Superior temporal gyrus (tissue), 1 donor: ENCODE measurements around the gene TSBP1.
"Not testable (repeated sequence)": the region's sequence is repeated elsewhere in the genome, so short reads cannot be mapped to it uniquely, and the experiment has no call there.

Source experiments
- DNase-seq: peaks from one replicate; pipeline ENCODE4 v3.0.0-alpha.2; 2016; ENCODE audit errors: extremely low spot score

TSBP1 gene

GRCh38 chr6:32375739-32376529, 4.2 kb upstream of the TSBP1 start:
- no peak for DNase-seq

- no peak for DNase-seq
These were observed 474 bp downstream of the TSBP1 start for GRCh38 chr6:32371229-32371628.

GRCh38 chr6:32370505-32370904, 1.2 kb downstream of the TSBP1 start:
- no peak for DNase-seq

- no peak for DNase-seq
These were observed 2.0 kb downstream of the TSBP1 start for GRCh38 chr6:32369660-32370059.

GRCh38 chr6:32367644-32368043, 4.1 kb downstream of the TSBP1 start:
- DNase-seq, result no peak

GRCh38 chr6:32359225-32359624, 12.5 kb downstream of the TSBP1 start:
- not testable (repeated sequence) for DNase-seq

- DNase-seq, result not testable (repeated sequence)
These were observed 13.2 kb downstream of the TSBP1 start for GRCh38 chr6:32358548-32358947.

GRCh38 chr6:32355018-32355417, 16.7 kb downstream of the TSBP1 start:
- no peak for DNase-seq

- no peak for DNase-seq
These were observed 18.4 kb downstream of the TSBP1 start for GRCh38 chr6:32353348-32353747.

- DNase-seq, result no peak
These were observed 31.5 kb downstream of the TSBP1 start for GRCh38 chr6:32340242-32340641.

- DNase-seq, result no peak
These were observed 34.4 kb downstream of the TSBP1 start for GRCh38 chr6:32337186-32337805.

GRCh38 chr6:32332433-32332832, 39.3 kb downstream of the TSBP1 start:
- DNase-seq, result no peak

GRCh38 chr6:32329141-32329540, 42.6 kb downstream of the TSBP1 start:
- DNase-seq, result no peak

- no peak for DNase-seq
These were observed 44.6 kb downstream of the TSBP1 start for GRCh38 chr6:32327103-32327502.

- DNase-seq, result no peak
These were observed 53.2 kb downstream of the TSBP1 start for GRCh38 chr6:32318501-32318900.

- no peak for DNase-seq
These were observed 54.2 kb downstream of the TSBP1 start for GRCh38 chr6:32317541-32317940.

GRCh38 chr6:32313964-32314363, 57.7 kb downstream of the TSBP1 start:
- DNase-seq, result no peak

- DNase-seq, result no peak
These were observed 72.9 kb downstream of the TSBP1 start for GRCh38 chr6:32298632-32299336.

- not testable (repeated sequence) for DNase-seq
These were observed 76.7 kb downstream of the TSBP1 start for GRCh38 chr6:32294980-32295379.

- no peak for DNase-seq
These were observed 77.1 kb downstream of the TSBP1 start for GRCh38 chr6:32294566-32294965.

GRCh38 chr6:32293695-32294094, 78.0 kb downstream of the TSBP1 start:
- DNase-seq, result no peak

- DNase-seq, result no peak
These were observed 80.2 kb downstream of the TSBP1 start for GRCh38 chr6:32291543-32291942.
